Measurements from ENCODE around the gene SLC22A16. TPM values are rescaled to one million over a fixed set of nuclear protein-coding genes. Genes with fewer than 3 reads are reported as not detected.

Gene SLC22A16
- total and polyA plus RNA-seq, 2 of the 8 experiments (the other 6 are each of a cell fraction or from before 2014, with no cell fraction given): not detected

GRCh38 chr6:110482774-110483400 lies 6.5 kb upstream of the SLC22A16 start:
- Histone ChIP-seq H2AFZ (ENCODE audit: low read length) (no peak overlapping the region), H3K14ac (ENCODE audit: insufficient read length) (no peak overlapping the region), H2BK15ac (ENCODE audit: low read length) (no peak overlapping the region), H3K23me2 (ENCODE audit: low read depth, low read length) (peaks cover 2% of the 10 kb centered on the region), H3K79me2 (ENCODE audit: control insufficient read depth in 1 of 2, insufficient read depth in 2 of 2, low read length in 2 of 2) (no peaks in the 10 kb centered on the region), H3K56ac (replicated peaks; ENCODE audit: insufficient read length, low read depth, low read length) (no peak overlapping the region), H3K9ac (replicated peaks in 1 of 4; ENCODE audit: extremely low read depth in 1 of 4, low read depth in 3 of 4, low read length in 3 of 4) (no peak overlapping the region), H3K36me3 (ENCODE audit: control insufficient read depth in 2 of 4, insufficient read depth in 4 of 4, low read length in 3 of 4) (no peaks in the 10 kb centered on the region), H4K5ac (ENCODE audit: insufficient read length, low read depth, low read length) (no peak overlapping the region), H4K8ac (ENCODE audit: extremely low read depth, insufficient read depth, low read length) (no peak overlapping the region), H3K79me1 (ENCODE audit: low read depth, low read length) (no peaks in the 10 kb centered on the region), H3K9me3 (ENCODE audit: insufficient read depth in 2 of 2, low read depth in 1 of 2, low read length in 1 of 2) (no peaks in the 10 kb centered on the region), H2BK5ac (ENCODE audit: low read depth, low read length) (no peak overlapping the region), H2AK5ac (ENCODE audit: low read depth, low read length) (no peak overlapping the region), H3K27me3 (replicated peaks in 1 of 4; ENCODE audit: control insufficient read depth in 3 of 4, extremely low read depth in 1 of 4, insufficient read depth in 3 of 4, low read length in 3 of 4) (no peaks in the 10 kb centered on the region), H2BK120ac (replicated peaks; ENCODE audit: low read depth, low read length) (no peak overlapping the region), H3K27ac (ENCODE audit: low read depth, low read length) (no peak overlapping the region), H4K91ac (replicated peaks; ENCODE audit: insufficient read length, low read length) (no peak overlapping the region), H3K4ac (replicated peaks; ENCODE audit: insufficient read length, low read depth, low read length) (no peak overlapping the region), H3K4me2 (ENCODE audit: insufficient read depth in 1 of 2, low read depth in 2 of 2, low read length in 2 of 2) (no peak overlapping the region), H3K23ac (ENCODE audit: insufficient read length) (no peak overlapping the region), H3K18ac (ENCODE audit: extremely low read depth, low read length) (no peak overlapping the region), H3K4me1 (replicated peaks in 1 of 4; ENCODE audit: control insufficient read depth in 3 of 4, insufficient read depth in 4 of 4, low read length in 3 of 4) (no peaks in the 10 kb centered on the region; a peak in 1 of 7 replicates), H2BK20ac (ENCODE audit: low read length) (no peak overlapping the region), H2BK12ac (ENCODE audit: low read depth, low read length) (no peak overlapping the region), H3K4me3 (ENCODE audit: extremely low read depth in 1 of 4, insufficient read depth in 2 of 4, low read depth in 3 of 4, low read length in 4 of 4) (no peak overlapping the region), H4K20me1 (replicated peaks in 1 of 2; ENCODE audit: control insufficient read depth in 1 of 2, insufficient read depth in 2 of 2, low read length in 2 of 2) (no peaks in the 10 kb centered on the region)
- CTCF ChIA-PET (ENCODE audit: partially characterized antibody): interaction anchor here (0.6 to 1.6 kb wide), 8 partner anchors 8 to 547 kb away, joined by 3 to 5 read pairs (median 3); no protein-coding TSS in a partner anchor
- 82% methylated on average over 7 of the region's 7 CpGs; no CpG with 5 or more reads in 1 of the 2 experiments for WGBS, 2 experiments (ENCODE audit: extremely low coverage in 1 of 2, insufficient coverage in 1 of 2, insufficient read length in 1 of 2, insufficient replicate concordance in 2 of 2, low coverage in 1 of 2, low lambda C conversion rate in 2 of 2, missing lambda C conversion rate in 1 of 2)
- no peak for FAIRE-seq
- no peak for DNase-seq (ENCODE audit: low read depth in 1 of 2, low spot score in 2 of 2)
- TF ChIP-seq CEBPB (IDR thresholded peaks at IDR 0.05; ENCODE audit: low read depth, low read length): peak; percentile 49; the same call in 1 of the 2 replicates
- no peak for TF ChIP-seq KDM4A (IDR thresholded peaks at IDR 0.05; ENCODE audit: low read depth, low read length, severe bottlenecking)
- POLR2A ChIA-PET (ENCODE audit: partially characterized antibody): no interaction called here
